ENCODE measurements around the gene CAPN2. TPM values are rescaled to one million over a fixed set of nuclear protein-coding genes. Genes with fewer than 3 reads are reported as not detected.

The CAPN2 gene
- total RNA-seq, 1 donor from 2014 or later: 306 TPM

DNA sequence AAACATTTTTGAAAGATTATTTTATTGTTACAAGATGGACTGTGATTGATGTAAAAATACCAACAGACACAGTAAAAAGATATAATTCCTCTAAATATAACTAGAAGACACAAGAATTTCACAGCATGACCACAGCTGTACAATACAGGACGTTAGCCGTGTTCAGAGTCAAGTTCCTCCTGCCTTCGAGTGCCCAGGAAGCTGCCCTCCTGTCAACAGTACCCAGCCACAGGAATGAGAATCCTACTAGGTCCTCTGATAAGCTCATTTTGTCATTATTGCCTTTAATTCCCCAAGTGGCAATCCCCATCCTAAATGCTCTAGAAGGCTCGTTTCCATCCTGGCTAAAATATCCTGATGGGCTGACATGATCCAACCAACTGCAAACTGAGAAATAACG lies 16.4 kb upstream of the CAPN2 start:
- H3K27me3 ChIP-seq: no peaks in the 10 kb centered on the region
- H3K27ac ChIP-seq: no peak overlapping the region
- H3K4me3 ChIP-seq: no peak overlapping the region
- no peaks in the 10 kb centered on the region for H3K36me3 ChIP-seq
- intact Hi-C loops (cut with DNase I): loop anchor here (5.0 kb wide), 1 partner anchor 56 kb away; no protein-coding TSS in a partner anchor
- ATAC-seq: peak; percentile 40
- DNase-seq: no peak
- TF ChIP-seq, protein P1, sequence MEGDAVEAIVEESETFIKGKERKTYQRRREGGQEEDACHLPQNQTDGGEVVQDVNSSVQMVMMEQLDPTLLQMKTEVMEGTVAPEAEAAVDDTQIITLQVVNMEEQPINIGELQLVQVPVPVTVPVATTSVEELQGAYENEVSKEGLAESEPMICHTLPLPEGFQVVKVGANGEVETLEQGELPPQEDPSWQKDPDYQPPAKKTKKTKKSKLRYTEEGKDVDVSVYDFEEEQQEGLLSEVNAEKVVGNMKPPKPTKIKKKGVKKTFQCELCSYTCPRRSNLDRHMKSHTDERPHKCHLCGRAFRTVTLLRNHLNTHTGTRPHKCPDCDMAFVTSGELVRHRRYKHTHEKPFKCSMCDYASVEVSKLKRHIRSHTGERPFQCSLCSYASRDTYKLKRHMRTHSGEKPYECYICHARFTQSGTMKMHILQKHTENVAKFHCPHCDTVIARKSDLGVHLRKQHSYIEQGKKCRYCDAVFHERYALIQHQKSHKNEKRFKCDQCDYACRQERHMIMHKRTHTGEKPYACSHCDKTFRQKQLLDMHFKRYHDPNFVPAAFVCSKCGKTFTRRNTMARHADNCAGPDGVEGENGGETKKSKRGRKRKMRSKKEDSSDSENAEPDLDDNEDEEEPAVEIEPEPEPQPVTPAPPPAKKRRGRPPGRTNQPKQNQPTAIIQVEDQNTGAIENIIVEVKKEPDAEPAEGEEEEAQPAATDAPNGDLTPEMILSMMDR (IDR thresholded peaks at IDR 0.05): no peak
- H3K4me1 ChIP-seq: no peaks in the 10 kb centered on the region
- H3K9me3 ChIP-seq: no peaks in the 10 kb centered on the region

DNA sequence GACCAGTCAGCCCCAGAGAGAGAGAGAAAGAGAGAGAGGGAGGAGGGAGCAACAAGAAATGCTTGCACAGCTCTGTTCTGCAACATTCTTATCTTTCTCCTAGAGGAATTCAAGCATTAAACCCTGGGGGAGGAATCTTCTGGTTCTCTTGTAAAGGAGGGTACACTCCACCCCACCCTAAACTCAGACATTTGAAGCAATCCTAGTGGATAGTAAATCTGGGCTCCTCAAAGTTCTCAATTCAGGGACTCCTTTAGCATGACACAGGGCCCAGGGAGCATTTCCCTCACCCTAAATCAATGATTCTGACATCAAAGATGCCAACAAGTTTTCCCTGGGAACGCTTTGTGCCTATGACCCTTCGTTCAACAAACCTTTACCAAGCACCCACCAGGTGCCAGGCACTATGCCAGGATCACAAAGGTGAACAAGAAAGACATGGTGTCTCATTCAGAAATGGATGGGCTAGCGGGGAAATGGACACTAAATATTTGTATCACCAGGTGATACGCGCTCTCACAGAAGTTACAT lies 11.9 kb upstream of the CAPN2 start:
- intact Hi-C loops (cut with DNase I): no loop called here
- DNase-seq (no peak), ATAC-seq (no peak)
- TF ChIP-seq, protein P1 (IDR thresholded peaks at IDR 0.05): no peak
- Histone ChIP-seq H3K36me3 (no peaks in the 10 kb centered on the region), H3K4me1 (peaks cover 10% of the 10 kb centered on the region), H3K9me3 (no peaks in the 10 kb centered on the region), H3K27me3 (no peaks in the 10 kb centered on the region), H3K27ac (peak overlapping the region; percentile 82), H3K4me3 (no peak overlapping the region)

GRCh38 chr1:223700942-223701637 lies 11.2 kb upstream of the CAPN2 start:
- intact Hi-C loops (cut with DNase I): no loop called here
- TF ChIP-seq, protein P1 (IDR thresholded peaks at IDR 0.05): no peak
- ATAC-seq: peak; percentile 87
- DNase-seq: peak; percentile 78
- Histone ChIP-seq H3K27ac (peak overlapping the region; percentile 82), H3K27me3 (no peaks in the 10 kb centered on the region), H3K4me3 (no peak overlapping the region), H3K4me1 (peaks cover 15% of the 10 kb centered on the region), H3K9me3 (no peaks in the 10 kb centered on the region), H3K36me3 (no peaks in the 10 kb centered on the region)

GRCh38 chr1:223702735-223703667 lies 9.3 kb upstream of the CAPN2 start:
- intact Hi-C loops (cut with DNase I): no loop called here
- Histone ChIP-seq H3K9me3 (no peaks in the 10 kb centered on the region), H3K36me3 (no peaks in the 10 kb centered on the region), H3K4me3 (no peak overlapping the region), H3K27me3 (no peaks in the 10 kb centered on the region), H3K4me1 (peaks cover 33% of the 10 kb centered on the region), H3K27ac (no peak overlapping the region)
- ATAC-seq (no peak), DNase-seq (no peak)
- TF ChIP-seq, protein P1 (IDR thresholded peaks at IDR 0.05): no peak

- peaks cover 40% of the 10 kb centered on the region for H3K4me1 ChIP-seq
- intact Hi-C loops (cut with DNase I): no loop called here
Measured at GRCh38 chr1:223703668-223704013, 8.7 kb upstream of the CAPN2 start.

More at GRCh38 chr1:223703668-223704013, 8.7 kb upstream of the CAPN2 start:
- Histone ChIP-seq H3K27me3 (no peaks in the 10 kb centered on the region), H3K36me3 (no peaks in the 10 kb centered on the region), H3K27ac (no peak overlapping the region), H3K4me3 (no peak overlapping the region), H3K9me3 (no peaks in the 10 kb centered on the region)
- ATAC-seq (no peak), DNase-seq (no peak)
- TF ChIP-seq, protein P1 (IDR thresholded peaks at IDR 0.05): no peak

Data from upper lobe of right lung (tissue), 1 donor.